Osteoblast (primary cell): ENCODE results near the gene CNR2. TPM values are rescaled to one million over a fixed set of nuclear protein-coding genes. Genes with fewer than 3 reads are reported as not detected.

ENCODE experiments used
- DNase-seq: peaks from one replicate; pipeline ENCODE4 v3.0.0; 2011; ENCODE audit warnings: low spot score, mixed read lengths; ENCODE audit not compliant: insufficient read length; ENCODE audit errors: missing footprints
- H2AFZ ChIP-seq: 2 replicates; pipeline ENCODE4 v1.6.0; 2011; ENCODE audit warnings: mild to moderate bottlenecking, low read length
- H3K27ac ChIP-seq: 2 replicates; pipeline ENCODE4 v1.5.1; 2011; ENCODE audit warnings: mild to moderate bottlenecking, low read depth, low read length, moderate library complexity
- H3K27me3 ChIP-seq: 2 replicates; pipeline ENCODE4 v1.6.0; 2012; ENCODE audit warnings: mild to moderate bottlenecking, control low read depth, inconsistent platforms, low read length, moderate library complexity; ENCODE audit not compliant: insufficient read depth
- H3K36me3 ChIP-seq: 2 replicates; pipeline ENCODE4 v1.5.1; 2011; ENCODE audit warnings: mild to moderate bottlenecking, low read length, control low read depth, moderate library complexity; ENCODE audit not compliant: insufficient read depth
- H3K4me1 ChIP-seq: 2 replicates; pipeline ENCODE4 v1.5.1; 2011; ENCODE audit warnings: mild to moderate bottlenecking, low read length, control low read depth, moderate library complexity; ENCODE audit not compliant: insufficient read depth
- H3K4me2 ChIP-seq: 2 replicates; pipeline ENCODE4 v1.6.0; 2011; ENCODE audit warnings: mild to moderate bottlenecking, low read length; ENCODE audit not compliant: insufficient read depth
- H3K4me3 ChIP-seq: fragments of 200-600 bp; sonication (generic); 3 replicates; pipeline ENCODE4 v1.5.1; 2012; ENCODE audit warnings: mild to moderate bottlenecking, low read length, inconsistent platforms; ENCODE audit not compliant: insufficient read depth
- H3K79me2 ChIP-seq: 2 replicates; pipeline ENCODE4 v1.6.0; 2012; ENCODE audit warnings: mild to moderate bottlenecking, low read length, control low read depth, inconsistent platforms; ENCODE audit not compliant: insufficient read depth
- H3K9me3 ChIP-seq: 2 replicates; pipeline ENCODE4 v1.5.1; 2011; ENCODE audit warnings: low read depth, low read length, control low read depth
- H4K20me1 ChIP-seq: 2 replicates; pipeline ENCODE4 v1.6.0; 2012; ENCODE audit warnings: mild to moderate bottlenecking, low read length, control low read depth; ENCODE audit not compliant: insufficient read depth
- total RNA-seq: library from RNA; depleted of rRNA; stranded (reverse); fragments of >200 nt; gene quantifications from 2 replicates; pipeline ENCODE4 v1.2.3, GENCODE V29; 2012
- TF ChIP-seq, protein P1 (sequence below): IDR thresholded peaks from 2 replicates; pipeline ENCODE4 v1.5.1; 2011; ENCODE audit warnings: mild to moderate bottlenecking, low read depth, low read length, moderate library complexity; ENCODE audit errors: extremely low read depth

Gene CNR2
- total RNA-seq, 1 donor: not detected

- Histone ChIP-seq H3K9me3 (peaks cover 2% of the 10 kb centered on the region), H3K27ac (no peak overlapping the region), H3K79me2 (no peaks in the 10 kb centered on the region), H3K4me1 (no peaks in the 10 kb centered on the region), H3K27me3 (peaks cover 10% of the 10 kb centered on the region), H3K4me3 (no peak overlapping the region), H3K36me3 (no peaks in the 10 kb centered on the region), H3K4me2 (no peak overlapping the region), H2AFZ (no peak overlapping the region), H4K20me1 (no peaks in the 10 kb centered on the region)
- TF ChIP-seq, protein P1, sequence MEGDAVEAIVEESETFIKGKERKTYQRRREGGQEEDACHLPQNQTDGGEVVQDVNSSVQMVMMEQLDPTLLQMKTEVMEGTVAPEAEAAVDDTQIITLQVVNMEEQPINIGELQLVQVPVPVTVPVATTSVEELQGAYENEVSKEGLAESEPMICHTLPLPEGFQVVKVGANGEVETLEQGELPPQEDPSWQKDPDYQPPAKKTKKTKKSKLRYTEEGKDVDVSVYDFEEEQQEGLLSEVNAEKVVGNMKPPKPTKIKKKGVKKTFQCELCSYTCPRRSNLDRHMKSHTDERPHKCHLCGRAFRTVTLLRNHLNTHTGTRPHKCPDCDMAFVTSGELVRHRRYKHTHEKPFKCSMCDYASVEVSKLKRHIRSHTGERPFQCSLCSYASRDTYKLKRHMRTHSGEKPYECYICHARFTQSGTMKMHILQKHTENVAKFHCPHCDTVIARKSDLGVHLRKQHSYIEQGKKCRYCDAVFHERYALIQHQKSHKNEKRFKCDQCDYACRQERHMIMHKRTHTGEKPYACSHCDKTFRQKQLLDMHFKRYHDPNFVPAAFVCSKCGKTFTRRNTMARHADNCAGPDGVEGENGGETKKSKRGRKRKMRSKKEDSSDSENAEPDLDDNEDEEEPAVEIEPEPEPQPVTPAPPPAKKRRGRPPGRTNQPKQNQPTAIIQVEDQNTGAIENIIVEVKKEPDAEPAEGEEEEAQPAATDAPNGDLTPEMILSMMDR: no peak
- DNase-seq: no peak
These were observed 2.5 kb downstream of the CNR2 start for GRCh38 chr1:23910553-23911246.

- peaks cover 2% of the 10 kb centered on the region for H3K9me3 ChIP-seq
- TF ChIP-seq, protein P1: no peak
- DNase-seq: no peak
These were observed 3.0 kb downstream of the CNR2 start for GRCh38 chr1:23910144-23910543.

DNA sequence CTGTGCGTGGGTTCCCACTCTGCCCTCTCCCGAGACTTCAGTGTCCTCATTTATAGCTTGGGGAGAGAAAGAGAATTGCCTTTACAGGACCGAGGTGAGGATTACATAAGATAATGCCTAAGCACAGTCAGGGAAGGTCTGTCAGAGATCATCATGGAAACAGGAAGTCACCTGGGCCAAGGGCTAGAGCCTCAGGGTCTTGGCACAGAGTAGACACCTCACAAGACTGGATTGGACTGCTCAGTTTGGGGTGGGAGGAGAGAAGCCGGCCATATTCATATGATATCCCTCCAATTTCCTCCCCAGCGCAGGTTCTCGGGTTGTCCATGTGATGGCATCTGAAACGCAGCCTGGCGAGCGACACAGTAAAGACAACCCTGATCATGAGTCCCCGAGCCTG is 3.8 kb downstream of the CNR2 start:
- H2AFZ ChIP-seq: no peak overlapping the region
- H4K20me1 ChIP-seq: no peaks in the 10 kb centered on the region
- peaks cover 15% of the 10 kb centered on the region for H3K27me3 ChIP-seq
- no peak overlapping the region for H3K27ac ChIP-seq
- DNase-seq: no peak
- TF ChIP-seq, protein P1: no peak
- H3K4me3 ChIP-seq: no peak overlapping the region
- peaks cover 2% of the 10 kb centered on the region for H3K9me3 ChIP-seq
- no peaks in the 10 kb centered on the region for H3K79me2 ChIP-seq
- H3K4me1 ChIP-seq: no peaks in the 10 kb centered on the region
- no peaks in the 10 kb centered on the region for H3K36me3 ChIP-seq
- H3K4me2 ChIP-seq: no peak overlapping the region

More at GRCh38 chr1:23910144-23910543, 3.0 kb downstream of the CNR2 start:
- Histone ChIP-seq H4K20me1 (no peaks in the 10 kb centered on the region), H3K4me1 (no peaks in the 10 kb centered on the region), H3K4me3 (no peak overlapping the region), H3K4me2 (no peak overlapping the region), H3K27ac (no peak overlapping the region), H3K36me3 (no peaks in the 10 kb centered on the region), H3K27me3 (peaks cover 10% of the 10 kb centered on the region), H3K79me2 (no peaks in the 10 kb centered on the region), H2AFZ (no peak overlapping the region)

- TF ChIP-seq, protein P1: no peak
These were observed 4.5 kb downstream of the CNR2 start for GRCh38 chr1:23908453-23909341.

More at GRCh38 chr1:23908453-23909341, 4.5 kb downstream of the CNR2 start:
- no peaks in the 10 kb centered on the region for H3K79me2 ChIP-seq
- no peak overlapping the region for H3K4me3 ChIP-seq
- no peak overlapping the region for H2AFZ ChIP-seq
- no peaks in the 10 kb centered on the region for H3K36me3 ChIP-seq
- no peaks in the 10 kb centered on the region for H4K20me1 ChIP-seq
- no peaks in the 10 kb centered on the region for H3K4me1 ChIP-seq
- no peak for DNase-seq
- peaks cover 22% of the 10 kb centered on the region for H3K27me3 ChIP-seq
- H3K27ac ChIP-seq: no peak overlapping the region
- no peak overlapping the region for H3K4me2 ChIP-seq
- H3K9me3 ChIP-seq: peaks cover 2% of the 10 kb centered on the region
